H1 (cell line): ENCODE results near the gene CFAP74. TPM values are rescaled to one million over a fixed set of nuclear protein-coding genes. Genes with fewer than 3 reads are reported as not detected.
A peak's percentile ranks its signal among the peaks of the same experiment; 100 is the strongest.

Experiments
- CTCF ChIA-PET: fragments of 300-600 bp; sonication (Branson Sonifier 250); formaldehyde crosslinking; loops from one replicate; lab custom pipeline; 2021; ENCODE audit not compliant: partially characterized antibody; lab: Charles Lee
- POLR2A ChIA-PET: fragments of 300-600 bp; sonication (Branson Sonifier 250); formaldehyde crosslinking; loops from one replicate; lab custom pipeline; 2021; ENCODE audit warnings: inconsistent platforms; ENCODE audit not compliant: partially characterized antibody; lab: Charles Lee
- DNase-seq, 2 experiments: peaks; one replicate each; pipeline versions ENCODE4 v3.0.0 to v3.0.0-alpha.2; 2010 to 2022; ENCODE audit warnings: low spot score in 2 of 2, low read depth in 1 of 2, mixed read lengths in 1 of 2
- FAIRE-seq: peaks from 2 replicates; lab custom pipeline; 2011; peaks lifted over from hg19 to GRCh38; lab: Jason Lieb, UNC
- H2AFZ ChIP-seq: 2 replicates; pipeline ENCODE4 v1.8.1; 2012; ENCODE audit warnings: low read length, inconsistent platforms
- H2AK5ac ChIP-seq: 2 replicates; pipeline ENCODE4 v1.6.1; 2013; ENCODE audit warnings: low read depth, low read length
- H2BK120ac ChIP-seq: replicated peaks from 2 replicates; pipeline ENCODE3; 2013; ENCODE audit warnings: low read depth, low read length, inconsistent platforms
- H2BK12ac ChIP-seq: 2 replicates; pipeline ENCODE4 v1.6.1; 2013; ENCODE audit warnings: low read depth, low read length
- H2BK15ac ChIP-seq: 2 replicates; pipeline ENCODE4 v1.6.1; 2013; ENCODE audit warnings: low read length
- H2BK20ac ChIP-seq: 2 replicates; pipeline ENCODE4 v1.6.1; 2013; ENCODE audit warnings: low read length
- H2BK5ac ChIP-seq: 2 replicates; pipeline ENCODE4 v1.6.1; 2013; ENCODE audit warnings: low read depth, low read length
- H3K14ac ChIP-seq: 2 replicates; pipeline ENCODE4 v1.6.1; 2013; ENCODE audit warnings: inconsistent platforms; ENCODE audit not compliant: insufficient read length
- H3K18ac ChIP-seq: 2 replicates; pipeline ENCODE4 v1.6.1; 2013; ENCODE audit warnings: low read length; ENCODE audit errors: extremely low read depth
- H3K23ac ChIP-seq: 2 replicates; pipeline ENCODE4 v1.6.1; 2013; ENCODE audit warnings: inconsistent platforms; ENCODE audit not compliant: insufficient read length
- H3K23me2 ChIP-seq: 2 replicates; pipeline ENCODE4 v1.6.1; 2013; ENCODE audit warnings: low read depth, low read length
- H3K27ac ChIP-seq: 2 replicates; pipeline ENCODE4 v1.6.1; 2011; ENCODE audit warnings: low read depth, low read length, inconsistent platforms
- H3K27me3 ChIP-seq, 4 experiments: replicated peaks in 1 of 4; 1 replicate in 1 of 4; 2 replicates in 3 of 4; pipeline versions ENCODE4 v1.6.1 to v1.8.1; 2011 to 2013; ENCODE audit warnings: low read length in 3 of 4, mild to moderate bottlenecking in 3 of 4, inconsistent platforms in 2 of 4, mixed read lengths in 2 of 4, moderate library complexity in 1 of 4; ENCODE audit not compliant: control insufficient read depth in 3 of 4, insufficient read depth in 3 of 4; ENCODE audit errors: extremely low read depth in 1 of 4
- H3K36me3 ChIP-seq, 4 experiments: 2 replicates each; pipeline versions ENCODE4 v1.6.1 to v1.8.1; 2011 to 2013; ENCODE audit warnings: mild to moderate bottlenecking in 4 of 4, low read length in 3 of 4, moderate library complexity in 2 of 4, control low read depth in 1 of 4, inconsistent platforms in 1 of 4; ENCODE audit not compliant: insufficient read depth in 4 of 4, control insufficient read depth in 2 of 4
- H3K4ac ChIP-seq: replicated peaks from 2 replicates; pipeline ENCODE3; 2013; ENCODE audit warnings: low read length, low read depth, mixed read lengths, inconsistent platforms; ENCODE audit not compliant: insufficient read length
- H3K4me1 ChIP-seq, 4 experiments: replicated peaks in 1 of 4; 1 replicate in 1 of 4; 2 replicates in 3 of 4; pipeline versions ENCODE4 v1.6.1 to v1.8.1; 2011 to 2013; ENCODE audit warnings: low read length in 3 of 4, inconsistent platforms in 2 of 4, mixed read lengths in 1 of 4; ENCODE audit not compliant: insufficient read depth in 4 of 4, control insufficient read depth in 3 of 4
- H3K4me2 ChIP-seq, 2 experiments: 2 replicates each; pipeline versions ENCODE4 v1.6.1 to v1.8.1; 2011 to 2013; ENCODE audit warnings: low read depth in 2 of 2, low read length in 2 of 2, control low read depth in 1 of 2, inconsistent platforms in 1 of 2, mild to moderate bottlenecking in 1 of 2; ENCODE audit not compliant: insufficient read depth in 1 of 2
- H3K4me3 ChIP-seq, 4 experiments: fragments of 200-600, 300-600 bp in 1 of 4; sonication (generic), shearing (Covaris generic), sonication (Bioruptor Twin) in 1 of 4; 2 replicates each; pipeline versions ENCODE4 v1.5.1 to v1.8.1; 2011 to 2016; ENCODE audit warnings: low read length in 4 of 4, low read depth in 3 of 4, control low read depth in 2 of 4, inconsistent platforms in 2 of 4, mild to moderate bottlenecking in 2 of 4, mixed read lengths in 1 of 4, moderate library complexity in 1 of 4; ENCODE audit not compliant: insufficient read depth in 2 of 4; ENCODE audit errors: extremely low read depth in 1 of 4
- H3K56ac ChIP-seq: replicated peaks from 2 replicates; pipeline ENCODE3; 2013; ENCODE audit warnings: low read depth, mild to moderate bottlenecking, mixed read lengths, low read length, inconsistent platforms; ENCODE audit not compliant: insufficient read length
- H3K79me1 ChIP-seq: 2 replicates; pipeline ENCODE4 v1.6.1; 2013; ENCODE audit warnings: low read depth, low read length, control low read depth
- H3K79me2 ChIP-seq, 2 experiments: 2 replicates each; pipeline versions ENCODE4 v1.6.1 to v1.8.1; 2012 to 2013; ENCODE audit warnings: low read length in 2 of 2, mild to moderate bottlenecking in 2 of 2, inconsistent platforms in 1 of 2; ENCODE audit not compliant: insufficient read depth in 2 of 2, control insufficient read depth in 1 of 2
- H3K9ac ChIP-seq, 4 experiments: replicated peaks in 1 of 4; 1 replicate in 1 of 4; 2 replicates in 3 of 4; pipeline versions ENCODE4 v1.6.1 to v1.8.1; 2011 to 2013; ENCODE audit warnings: low read depth in 3 of 4, low read length in 3 of 4, control low read depth in 2 of 4, mild to moderate bottlenecking in 2 of 4, moderate library complexity in 2 of 4, inconsistent platforms in 1 of 4; ENCODE audit errors: extremely low read depth in 1 of 4
- H3K9me3 ChIP-seq, 2 experiments: 2 replicates each; pipeline versions ENCODE4 v1.6.1 to v1.8.1; 2012 to 2013; ENCODE audit warnings: mild to moderate bottlenecking in 2 of 2, moderate library complexity in 2 of 2, control low read depth in 1 of 2, inconsistent platforms in 1 of 2, low read depth in 1 of 2, low read length in 1 of 2, mixed read lengths in 1 of 2; ENCODE audit not compliant: insufficient read depth in 2 of 2
- H4K20me1 ChIP-seq, 2 experiments: replicated peaks in 1 of 2; 2 replicates each; pipeline versions ENCODE3 to v1.8.1; 2011 to 2013; ENCODE audit warnings: inconsistent platforms in 2 of 2, low read length in 2 of 2, mild to moderate bottlenecking in 1 of 2; ENCODE audit not compliant: insufficient read depth in 2 of 2, control insufficient read depth in 1 of 2
- H4K5ac ChIP-seq: 2 replicates; pipeline ENCODE4 v1.6.1; 2013; ENCODE audit warnings: low read length, low read depth, mixed read lengths, inconsistent platforms; ENCODE audit not compliant: insufficient read length
- H4K8ac ChIP-seq: 2 replicates; pipeline ENCODE4 v1.8.0; 2013; ENCODE audit warnings: mild to moderate bottlenecking, moderate library complexity, low read length, inconsistent platforms; ENCODE audit not compliant: insufficient read depth; ENCODE audit errors: extremely low read depth
- H4K91ac ChIP-seq: replicated peaks from 2 replicates; pipeline ENCODE3; 2013; ENCODE audit warnings: low read length, mixed read lengths, inconsistent platforms; ENCODE audit not compliant: insufficient read length
- CREB1 ChIP-seq: IDR thresholded peaks from 2 replicates; pipeline ENCODE4 v1.6.1; 2012; ENCODE audit warnings: inconsistent platforms
- EGR1 ChIP-seq: IDR thresholded peaks from 2 replicates; pipeline ENCODE4 v1.6.1; 2011; ENCODE audit warnings: low read depth, low read length, borderline replicate concordance
- HDAC2 ChIP-seq, 2 experiments: fragments of 300-600 bp in 1 of 2; sonication (generic) in 1 of 2; IDR thresholded peaks; 2 replicates each; pipeline ENCODE4 v1.6.1; 2011 to 2012; ENCODE audit warnings: low read depth in 2 of 2, low read length in 2 of 2, mild to moderate bottlenecking in 2 of 2, moderate library complexity in 2 of 2, borderline replicate concordance in 1 of 2, inconsistent platforms in 1 of 2
- PHF8 ChIP-seq: fragments of 200-600 bp; sonication (generic); conservative IDR thresholded peaks from 2 replicates; pipeline ENCODE4 v1.7.1; 2012; ENCODE audit warnings: low read depth, mild to moderate bottlenecking, inconsistent platforms, low read length, moderate library complexity
- POLR2AphosphoS5 ChIP-seq: IDR thresholded peaks from 2 replicates; pipeline ENCODE4 v1.6.1; 2011; ENCODE audit warnings: low read depth, low read length
- RBBP5 ChIP-seq: IDR thresholded peaks from 2 replicates; pipeline ENCODE4 v1.7.1; 2012; ENCODE audit warnings: low read depth, mild to moderate bottlenecking, inconsistent platforms, low read length, moderate library complexity, borderline replicate concordance
- RXRA ChIP-seq: IDR thresholded peaks from 2 replicates; pipeline ENCODE4 v1.6.1; 2011; ENCODE audit warnings: low read depth, mild to moderate bottlenecking, low read length, moderate library complexity; ENCODE audit not compliant: insufficient read depth
- TAF1 ChIP-seq: IDR thresholded peaks from 2 replicates; pipeline ENCODE4 v1.6.1; 2011; ENCODE audit warnings: mild to moderate bottlenecking, low read depth, low read length
- TAF7 ChIP-seq: optimal IDR thresholded peaks from 2 replicates; pipeline ENCODE3; 2011; ENCODE audit warnings: low read depth, mild to moderate bottlenecking, inconsistent platforms, low read length, moderate library complexity, borderline replicate concordance
- YY1 ChIP-seq: IDR thresholded peaks from 2 replicates; pipeline ENCODE4 v1.6.1; 2011; ENCODE audit warnings: low read depth, mild to moderate bottlenecking, low read length
- WGBS, 2 experiments: shearing (Covaris generic) in 1 of 2; methylation state at CpG; one replicate each; pipeline versions ENCODE4 v1.1.6 to v1.1.7; 2013 to 2015; ENCODE audit warnings: low lambda C conversion rate in 2 of 2, mixed read lengths in 2 of 2, inconsistent platforms in 1 of 2, low coverage in 1 of 2, missing lambda C conversion rate in 1 of 2; ENCODE audit not compliant: insufficient replicate concordance in 2 of 2, insufficient coverage in 1 of 2, insufficient read length in 1 of 2; ENCODE audit errors: extremely low coverage in 1 of 2, missing lambda C conversion rate in 1 of 2; 5-methylcytosine and 5-hydroxymethylcytosine counted together
- polyA plus RNA-seq, 7 experiments: library from polyadenylated mRNA; depleted of rRNA in 3 of 7; stranded (reverse) in 5 of 7; unstranded in 2 of 7; fragments of >200 nt in 5 of 7; fragments of 200-250 nt in 2 of 7; gene quantifications; 1 replicate in 5 of 7; 2 replicates in 1 of 7; 4 replicates in 1 of 7; pipeline versions ENCODE4 v1.2.1 to v1.2.3, GENCODE V29; 2011 to 2013; ENCODE audit warnings: missing spikeins in 2 of 7, mixed read lengths in 2 of 7
- total RNA-seq: library from RNA; stranded (reverse); fragmentation: NEBNext Ultra II Directional; extraction: Animal tissue kit (Norgen Biotek cat#: 25700); gene quantifications from 2 replicates; pipeline ENCODE4 v1.2.1, GENCODE V29; 2021

The CFAP74 gene
- total and polyA plus RNA-seq, 2 of the 8 experiments (the other 6 are each of a cell fraction or from before 2014, with no cell fraction given) = 0.09 to 0.20 TPM

DNA sequence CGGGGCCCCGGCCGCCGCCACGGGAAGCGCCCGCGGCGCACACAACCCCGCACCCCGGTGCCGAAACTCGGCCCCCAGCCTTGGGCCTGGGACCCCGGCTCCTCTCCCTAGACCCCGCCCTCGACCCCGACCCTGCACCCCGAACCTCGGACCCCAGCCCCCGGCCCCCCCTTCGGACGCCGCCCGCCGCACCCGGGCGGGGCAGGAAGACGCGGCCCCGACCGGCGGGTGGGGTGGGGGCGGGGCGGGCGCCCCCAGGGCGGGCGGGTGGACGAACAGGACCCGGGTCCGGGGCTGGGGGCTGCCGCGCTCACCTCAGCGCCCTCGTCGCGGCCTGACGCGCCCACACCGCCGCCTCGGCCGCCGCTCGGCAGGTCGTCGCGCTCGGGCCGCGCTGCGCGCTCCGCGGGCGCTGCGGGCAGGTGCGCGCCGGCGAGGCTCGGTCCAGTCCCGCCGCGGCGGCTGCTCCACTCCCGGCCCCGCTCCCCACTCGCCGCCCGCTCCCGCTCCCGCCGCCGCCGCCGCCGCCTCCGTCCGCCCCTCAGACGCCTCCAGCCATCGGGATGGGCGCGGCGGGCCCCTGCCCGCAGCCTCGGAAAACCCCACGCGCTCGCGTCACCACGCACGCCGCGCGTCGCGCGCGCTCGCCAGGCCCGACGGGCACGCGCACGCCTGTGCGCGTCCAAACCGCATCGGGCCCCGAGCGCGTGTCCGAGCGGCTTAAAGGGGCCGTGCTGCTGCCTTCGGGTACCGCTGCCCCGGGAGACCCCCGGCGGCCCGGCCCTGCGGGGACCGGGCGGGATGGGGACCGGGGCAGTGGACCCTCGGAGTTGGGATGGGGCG, 112.9 kb downstream of the CFAP74 start, which contains the start of gene GNB1:
TSS of gene GNB1 (minus strand) at position 582 of the 843 bp plus-strand sequence. CDS start 65,634 bp downstream, outside the sequence.
- peak within 1 kb of the TSS; percentile 98 for H4K91ac ChIP-seq
- peak; percentile 53 to 90 for DNase-seq
- H3K9ac ChIP-seq = peak within 1 kb of the TSS; percentile 70 to 94 (median 88)
- H2BK20ac ChIP-seq = no peak within 1 kb of the TSS
- no peak for FAIRE-seq
- H4K8ac ChIP-seq = peak within 1 kb of the TSS; percentile 96
- no peak within 1 kb of the TSS for H2BK15ac ChIP-seq
- H2BK120ac ChIP-seq = peak within 1 kb of the TSS; percentile 90
- H3K4me3 ChIP-seq = peak within 1 kb of the TSS; percentile 76 to 98 (median 89)
- H4K20me1 ChIP-seq = peaks cover 9% of the 10 kb centered on the region in 2 experiments
- peak within 1 kb of the TSS; percentile 76 to 86 for H3K4me2 ChIP-seq
- H3K18ac ChIP-seq = peak within 1 kb of the TSS; percentile 87
- ChIA-PET POLR2A (interaction anchor here (0.6 to 1.7 kb wide), 4 partner anchors 9 to 112 kb away, joined by 3 to 10 read pairs (median 6); no protein-coding TSS in a partner anchor), CTCF (interaction anchor here (0.8 to 1.6 kb wide), 2 partner anchors 19 to 30 kb away, joined by 3 to 4 read pairs; no protein-coding TSS in a partner anchor)
- peaks cover 41 to 45% of the 10 kb centered on the region in 2 experiments for H3K79me2 ChIP-seq
- no peaks in the 10 kb centered on the region for H3K9me3 ChIP-seq
- H4K5ac ChIP-seq = peak within 1 kb of the TSS; percentile 88
- H3K27me3 ChIP-seq = no peaks in the 10 kb centered on the region; a peak in 3 of 7 replicates
- H2AFZ ChIP-seq = no peak within 1 kb of the TSS
- H2BK5ac ChIP-seq = peak within 1 kb of the TSS; percentile 90
- no peaks in the 10 kb centered on the region; the same call in 1 of the 2 replicates for H3K79me1 ChIP-seq
- peak within 1 kb of the TSS; percentile 51 for H3K14ac ChIP-seq
- H2AK5ac ChIP-seq = peak within 1 kb of the TSS; percentile 92
- peaks cover 7% of the 10 kb centered on the region; the same call in 1 of the 2 replicates for H3K23me2 ChIP-seq
- 2% methylated on average over 43 of the region's 137 CpGs; no CpG with 5 or more reads in 1 of the 2 experiments for WGBS, 2 experiments
- H3K23ac ChIP-seq = no peak within 1 kb of the TSS
- H3K4me1 ChIP-seq = peaks cover 0 to 22% (median 16%) of the 10 kb centered on the region in 4 experiments; a peak in 6 of 7 replicates
- peak within 1 kb of the TSS; percentile 99 for H3K4ac ChIP-seq
- peak within 1 kb of the TSS; percentile 62; the same call in 1 of the 2 replicates for H2BK12ac ChIP-seq
- peak within 1 kb of the TSS; percentile 55; the same call in 1 of the 2 replicates for H3K27ac ChIP-seq
- no peaks in the 10 kb centered on the region for H3K36me3 ChIP-seq
- peak within 1 kb of the TSS; percentile 86 for H3K56ac ChIP-seq
- TF ChIP-seq YY1 (peak; percentile 33; the same call in 1 of the 2 replicates), RBBP5 (peak; percentile 30; the same call in 1 of the 2 replicates), EGR1 (peak; percentile 18; the same call in 1 of the 2 replicates), HDAC2 (IDR thresholded peaks at IDR 0.05; ENCODE audit: borderline replicate concordance in 1 of 2, low read depth in 2 of 2, low read length in 2 of 2) (peak in 1 of 2 experiments; percentile 73; a peak in 2 of 4 replicates), CREB1 (peak; percentile 90), RXRA (no peak), PHF8 (0 out of 2 replicates have a peak, but pooled peaks have one; percentile 4), TAF1 (peak; percentile 71; the same call in 1 of the 2 replicates), POLR2AphosphoS5 (no peak; the same call in 1 of the 2 replicates), TAF7 (peak; percentile 28)
